ENCODE results near the gene ANXA11. TPM values are rescaled to one million over a fixed set of nuclear protein-coding genes. Genes with fewer than 3 reads are reported as not detected.

Gene ANXA11
- total RNA-seq, 1 donor from 2014 or later, result 38.9 TPM

DNA sequence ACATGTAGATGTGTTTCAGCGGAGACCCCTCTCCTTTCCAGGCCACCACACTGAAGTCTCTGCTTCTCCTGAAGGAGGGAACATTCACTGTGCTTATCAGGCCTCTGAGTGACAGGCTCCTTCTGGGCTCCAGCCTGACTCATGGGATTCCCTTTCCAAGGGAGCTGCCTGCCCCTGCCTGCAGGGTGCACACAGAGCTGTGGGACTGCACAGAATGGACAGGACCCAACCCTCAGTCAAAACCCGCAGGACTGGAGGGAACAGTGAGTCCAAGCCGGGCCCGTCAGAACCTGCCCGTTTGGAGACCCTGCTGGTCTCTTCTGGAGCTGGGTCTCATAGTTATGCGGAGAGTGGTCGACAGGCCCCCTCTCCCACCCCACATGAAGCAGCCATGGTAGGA lies 40.2 kb downstream of the ANXA11 start:
- DNase-seq, result no peak

DNA sequence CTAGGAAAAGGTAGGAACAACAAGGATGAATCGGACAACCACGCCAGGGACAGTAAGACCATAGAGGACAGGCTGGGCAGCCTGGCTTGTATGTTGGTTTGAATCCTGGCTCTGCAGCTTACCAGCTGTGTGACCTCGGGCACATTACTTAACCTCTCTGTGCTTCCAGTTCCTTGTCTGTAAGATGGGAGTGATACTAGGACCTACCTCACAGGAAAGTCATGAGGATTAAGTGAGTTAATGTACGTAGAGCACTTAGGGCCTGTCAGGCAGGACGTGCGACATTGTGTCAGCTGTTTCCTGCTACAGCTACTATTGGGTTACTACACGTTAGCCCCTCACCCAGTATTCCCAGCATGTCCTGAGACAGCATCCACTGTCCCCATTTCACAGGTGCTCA lies 40.7 kb downstream of the ANXA11 start:
- DNase-seq, result no peak

DNA sequence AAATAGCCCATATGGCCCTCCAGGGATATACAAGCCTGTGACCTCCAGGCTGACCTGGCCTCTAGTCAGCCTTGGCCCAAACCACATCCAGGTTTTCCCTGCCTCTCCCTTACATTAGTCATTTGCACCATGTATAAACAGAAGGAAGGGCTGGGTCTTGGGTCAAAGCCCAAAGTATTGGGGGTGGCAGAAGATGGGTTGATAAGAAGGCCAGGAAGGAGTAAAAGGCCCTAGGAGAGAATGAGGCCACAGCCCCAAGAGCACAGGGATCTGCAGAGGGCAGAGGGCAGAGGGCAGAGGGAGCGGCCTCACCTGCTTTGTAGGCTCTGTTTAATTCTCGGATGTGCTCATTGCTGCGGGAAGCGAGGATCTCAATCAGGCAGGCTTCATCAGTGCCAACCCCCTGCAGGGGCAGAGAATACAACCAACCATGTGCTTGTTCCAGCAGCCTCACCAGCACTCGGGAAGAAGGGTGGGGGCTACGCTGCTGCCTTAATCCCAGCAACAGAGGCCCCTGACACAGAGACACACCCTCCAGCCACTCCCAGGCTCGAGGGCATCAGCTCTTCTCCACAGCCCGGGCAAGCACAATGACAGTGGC lies 41.5 kb downstream of the ANXA11 start:
- DNase-seq, result no peak

DNA sequence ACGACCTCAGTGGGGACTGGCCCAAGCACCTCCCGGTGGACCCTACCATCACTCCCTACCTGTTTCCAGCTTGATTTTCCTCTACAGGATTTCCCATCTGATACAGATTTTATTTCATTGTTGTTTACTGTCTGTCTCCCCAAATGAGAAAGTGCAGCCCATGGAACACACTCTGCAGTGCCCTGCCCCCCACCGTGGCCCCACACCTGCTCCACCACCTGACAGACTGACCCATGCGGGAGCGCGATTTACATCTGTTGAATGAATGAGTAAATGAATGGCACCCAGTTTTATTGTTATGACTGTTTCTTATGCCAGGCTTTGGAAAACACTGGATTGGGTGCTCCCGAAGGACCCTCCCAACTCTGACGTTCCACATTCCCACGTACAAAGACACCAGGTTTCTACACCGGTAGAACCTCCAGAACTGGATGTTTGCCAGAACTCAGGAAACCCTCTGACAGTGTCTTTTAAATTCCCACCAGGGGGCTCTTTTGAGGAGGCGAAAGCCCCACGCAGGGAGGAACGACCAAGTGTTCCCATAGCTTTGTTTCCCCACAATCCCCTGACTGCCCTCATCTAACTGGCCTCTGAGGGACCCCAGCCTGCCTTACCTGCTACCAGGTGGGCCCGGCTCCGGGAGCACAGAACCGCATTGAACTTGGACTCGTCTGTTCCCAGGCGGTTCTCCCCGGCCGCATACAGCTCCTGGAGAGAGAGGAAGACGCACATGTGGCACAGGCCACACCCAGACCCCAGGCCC lies 43.8 kb downstream of the ANXA11 start:
- DNase-seq, result no peak

DNA sequence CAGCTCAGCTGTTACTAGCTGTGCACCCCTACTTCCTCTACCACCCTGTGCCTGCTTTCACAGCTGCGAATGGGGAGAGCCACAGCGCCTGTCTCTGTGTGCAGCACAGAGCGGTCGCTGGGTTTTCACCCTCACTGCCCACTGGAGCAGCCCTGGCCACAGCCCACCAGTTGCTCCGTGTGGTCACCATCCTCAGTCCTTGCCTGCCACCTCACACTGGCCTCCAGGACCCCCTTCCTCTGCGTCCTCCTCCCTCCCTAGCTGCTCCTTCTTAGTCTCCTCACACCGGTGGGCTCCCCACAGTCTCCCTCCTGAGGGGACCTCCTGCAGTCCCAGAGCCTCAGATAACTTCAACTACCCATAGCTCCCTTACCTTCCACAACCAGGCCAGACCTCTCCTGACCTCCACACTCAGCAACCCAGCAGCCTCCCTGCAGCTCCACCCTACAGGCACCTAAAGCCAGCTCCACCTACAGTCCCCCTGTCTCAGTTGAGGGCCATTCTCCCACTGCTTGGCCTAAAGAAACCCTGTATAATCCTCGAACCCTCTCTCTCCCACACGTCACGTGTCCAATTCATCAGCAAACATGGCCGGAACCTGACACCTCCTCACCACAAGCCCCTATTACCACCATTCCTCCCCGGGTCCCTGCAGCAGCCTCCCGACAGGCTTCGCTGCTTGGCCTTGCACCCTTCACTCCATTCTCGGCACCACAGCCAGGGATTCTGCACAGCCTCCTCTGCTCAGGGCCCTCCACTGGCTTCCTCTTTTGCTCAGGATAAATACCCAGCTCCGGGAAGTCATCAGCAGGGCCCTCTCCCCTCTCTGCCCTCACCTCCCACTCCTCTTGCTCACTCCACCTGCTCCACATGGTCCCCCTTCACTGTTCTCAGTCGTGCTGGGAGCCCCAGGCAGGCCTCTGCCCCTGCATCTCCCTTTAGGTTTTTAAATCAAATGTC lies 44.7 kb downstream of the ANXA11 start:
- no peak for DNase-seq

DNA sequence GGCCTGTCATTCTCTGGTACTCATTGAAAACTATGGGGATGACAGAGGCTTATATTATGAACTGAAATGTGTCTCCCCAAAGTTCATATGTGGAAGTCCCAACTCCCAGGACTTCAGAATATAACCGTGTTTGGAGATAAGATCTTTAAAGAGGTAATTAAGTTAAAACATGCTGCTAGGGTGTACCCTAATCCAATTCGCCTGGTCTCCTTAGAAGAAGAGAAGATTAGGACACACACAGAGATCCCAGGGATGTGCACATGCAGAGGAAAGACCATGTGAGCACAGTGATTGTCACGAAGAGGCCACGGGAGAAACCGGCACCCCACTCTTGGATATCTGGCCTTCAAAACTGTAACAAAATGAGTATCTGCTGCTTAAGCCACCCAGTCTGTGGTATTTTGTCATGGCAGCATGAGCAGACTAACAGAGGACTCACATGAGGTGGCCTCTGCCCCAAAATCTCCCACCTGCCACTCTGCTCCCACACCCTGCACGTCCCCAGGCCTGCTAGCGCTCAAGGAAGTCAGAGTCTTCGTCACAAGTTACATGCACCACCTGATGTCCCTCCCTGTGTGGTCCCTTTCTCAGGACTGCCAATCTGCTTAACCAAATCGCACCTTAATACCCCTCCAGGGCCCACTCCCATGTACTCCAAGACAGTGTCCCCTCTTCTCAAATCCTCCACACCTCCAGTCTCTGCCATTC lies 46.0 kb downstream of the ANXA11 start:
- no peak for DNase-seq

DNA sequence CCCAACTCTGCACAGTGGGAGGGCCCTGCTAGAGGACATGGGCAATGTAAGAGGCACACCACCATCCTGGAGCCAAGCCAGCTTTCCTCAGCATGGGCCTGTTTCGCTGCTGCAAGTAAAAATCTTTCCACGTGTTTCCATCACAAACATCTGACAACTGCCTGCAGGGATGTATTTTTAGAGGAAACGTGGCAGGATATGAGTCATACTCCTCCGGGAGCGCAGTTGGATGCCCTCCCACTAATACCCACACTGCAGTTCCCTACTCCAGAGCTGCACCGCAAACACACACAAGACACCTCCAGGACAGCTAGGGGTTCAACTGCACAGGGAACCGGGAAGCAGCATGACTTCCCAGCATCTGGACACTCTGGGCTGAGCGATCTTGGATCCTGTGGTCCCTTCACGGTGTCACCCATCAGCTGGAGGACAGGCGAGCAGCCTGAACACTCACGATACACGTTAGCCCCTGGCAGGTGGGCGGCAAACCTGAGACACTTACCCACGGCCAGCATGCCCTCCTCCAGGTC lies 46.7 kb downstream of the ANXA11 start:
- peak; percentile 98 for DNase-seq

DNA sequence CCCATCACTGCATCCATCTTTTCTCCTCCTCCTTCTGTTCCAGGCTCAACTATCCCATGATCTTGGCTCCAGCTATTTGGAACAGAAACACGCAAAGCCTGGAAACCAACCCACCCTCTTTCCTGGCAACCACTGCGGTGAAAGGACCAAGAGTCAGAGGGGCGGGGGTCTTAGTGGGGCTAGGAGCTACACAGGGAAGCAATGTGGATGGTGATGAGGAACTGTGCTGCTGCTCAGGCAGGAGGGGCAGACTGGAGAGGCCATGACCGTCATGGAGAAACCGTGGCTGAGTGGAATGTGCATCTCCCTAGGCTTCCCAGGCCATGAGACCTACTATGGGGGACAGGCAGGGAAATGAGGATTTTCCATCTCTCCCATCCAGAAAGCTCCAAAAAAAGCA lies 47.2 kb downstream of the ANXA11 start:
- DNase-seq, result no peak

DNA sequence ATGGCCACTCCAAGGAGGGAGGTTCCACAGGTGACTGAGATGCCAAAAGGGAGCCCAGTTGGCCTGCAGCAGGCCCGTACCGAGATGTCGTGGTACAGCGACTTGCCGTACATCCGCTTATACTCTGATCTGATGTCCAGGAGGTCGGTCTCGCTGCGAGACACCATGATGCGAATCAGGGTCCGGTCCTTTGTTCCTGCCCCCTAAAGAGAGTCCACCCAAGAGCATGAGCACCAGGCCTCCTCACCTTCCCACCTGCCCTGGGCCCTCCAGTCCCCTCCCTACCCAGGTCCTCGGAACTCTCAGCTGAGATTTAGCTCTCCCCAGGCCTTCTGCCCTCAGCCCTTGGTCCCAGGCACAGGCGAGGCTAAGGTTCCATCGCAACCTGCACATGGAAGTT lies 47.8 kb downstream of the ANXA11 start:
- no peak for DNase-seq

DNA sequence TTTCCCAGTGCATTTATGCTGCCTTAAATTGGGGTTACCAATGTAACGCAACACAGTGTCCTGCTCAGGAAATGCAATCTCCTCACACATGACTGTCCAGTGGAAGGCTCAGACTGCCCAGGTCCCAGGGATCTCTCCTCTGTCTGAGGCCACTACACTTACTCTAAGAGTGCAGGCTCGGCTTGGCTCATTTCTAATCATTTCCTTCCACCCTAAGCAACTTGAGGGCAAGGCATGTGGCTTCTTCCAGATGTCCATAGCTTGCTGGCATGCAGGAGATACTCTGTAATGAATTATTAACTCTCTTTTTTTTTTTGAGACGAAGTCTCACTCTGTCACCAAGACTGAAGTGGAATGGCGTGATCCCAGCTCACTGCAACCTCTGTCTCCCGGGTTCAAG lies 49.1 kb downstream of the ANXA11 start:
- DNase-seq, result no peak

DNA sequence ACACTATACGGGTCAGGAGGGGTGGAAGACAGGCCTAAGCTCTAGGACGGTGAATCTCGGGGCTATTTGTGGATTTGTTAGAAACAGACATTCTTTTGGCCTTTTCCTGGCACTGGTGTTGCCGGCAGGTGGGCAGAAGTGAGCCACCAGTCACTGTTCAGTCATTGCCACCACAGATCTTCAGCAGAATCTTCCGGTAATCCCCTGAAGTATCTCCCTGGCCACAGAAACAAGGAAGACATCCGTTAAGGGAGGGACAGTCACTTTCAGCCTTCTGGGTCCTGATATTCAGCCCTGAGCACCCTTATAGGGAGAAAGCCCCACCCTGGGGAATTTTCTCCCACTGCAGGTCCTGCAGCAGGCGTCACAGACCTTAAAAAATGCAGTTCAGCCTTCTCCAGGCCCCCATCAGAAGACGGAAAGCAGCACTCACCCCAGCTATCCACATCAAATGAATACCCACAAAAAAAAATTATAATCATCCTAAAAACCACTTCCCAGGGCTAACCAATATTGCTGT lies 49.6 kb downstream of the ANXA11 start:
- no peak for DNase-seq

DNA sequence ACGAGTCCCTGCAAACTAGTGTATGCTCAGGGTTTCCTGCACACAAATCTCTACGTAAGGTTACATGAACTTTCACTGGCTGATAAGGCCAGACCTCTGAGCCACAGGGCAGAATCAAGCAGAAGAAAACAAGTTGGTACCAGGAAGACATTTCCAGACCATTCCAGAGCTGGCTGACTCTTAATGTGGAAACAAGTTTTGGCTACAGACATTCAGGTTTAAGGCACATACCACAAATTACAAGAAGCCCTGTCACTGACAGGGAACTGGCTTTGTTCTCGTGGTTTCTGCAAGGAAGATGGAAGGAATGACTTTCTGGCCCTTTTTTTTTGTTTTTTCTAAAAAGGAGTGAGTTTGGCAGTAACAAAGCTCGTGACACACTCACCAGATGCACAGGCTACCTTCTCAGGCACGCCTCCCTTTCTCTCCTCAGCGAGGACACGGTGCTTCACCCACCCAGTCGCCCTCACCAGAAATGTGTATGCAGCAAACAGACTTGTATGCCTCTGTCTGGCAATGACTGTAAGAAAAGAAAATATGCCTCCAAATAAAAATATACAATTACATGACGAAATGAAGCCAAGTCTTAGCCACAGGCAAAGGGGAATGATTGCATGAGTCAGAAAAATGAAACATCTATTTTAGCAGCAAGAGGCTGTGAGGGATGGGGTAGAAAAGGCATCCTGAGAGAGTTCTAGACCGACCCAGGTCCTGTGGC lies 50.2 kb downstream of the ANXA11 start:
- peak; percentile 51 for DNase-seq

DNA sequence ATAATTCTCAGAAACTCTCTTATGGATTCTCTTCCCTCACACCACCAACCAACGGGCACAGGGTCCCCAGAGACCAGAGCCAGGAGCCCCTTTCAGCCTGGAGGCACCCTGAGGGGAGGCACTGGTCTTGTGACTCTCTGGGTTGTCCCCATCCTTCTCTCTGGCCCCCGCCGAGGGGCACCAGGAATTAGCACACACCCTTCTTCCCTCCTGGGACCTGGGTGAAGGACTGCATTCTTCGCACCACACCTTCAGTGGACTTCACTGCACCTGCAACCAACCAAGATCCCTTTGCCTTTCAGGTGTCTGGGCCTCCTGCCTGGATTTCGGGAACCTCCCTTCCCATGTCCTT lies 50.7 kb downstream of the ANXA11 start:
- DNase-seq, result no peak

DNA sequence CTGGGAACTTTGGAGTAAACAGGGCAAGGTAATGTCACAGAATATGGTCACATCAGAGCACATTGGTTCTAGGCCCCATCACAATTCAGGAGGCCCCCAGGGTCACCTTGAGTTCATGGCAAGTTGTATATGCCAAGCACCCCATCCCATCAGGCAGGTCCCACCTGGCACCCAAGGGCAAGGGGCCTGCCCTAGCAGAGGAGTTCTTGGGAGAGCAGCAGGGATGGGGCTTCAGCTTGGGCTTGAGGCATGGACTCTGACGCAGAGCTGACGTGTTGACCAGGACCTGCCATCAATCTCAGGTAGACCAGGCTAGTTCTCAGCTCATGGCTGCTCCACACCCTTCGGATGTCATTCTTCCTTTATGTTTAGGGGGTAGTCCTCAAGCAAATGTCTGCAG lies 51.9 kb downstream of the ANXA11 start:
- no peak for DNase-seq

DNA sequence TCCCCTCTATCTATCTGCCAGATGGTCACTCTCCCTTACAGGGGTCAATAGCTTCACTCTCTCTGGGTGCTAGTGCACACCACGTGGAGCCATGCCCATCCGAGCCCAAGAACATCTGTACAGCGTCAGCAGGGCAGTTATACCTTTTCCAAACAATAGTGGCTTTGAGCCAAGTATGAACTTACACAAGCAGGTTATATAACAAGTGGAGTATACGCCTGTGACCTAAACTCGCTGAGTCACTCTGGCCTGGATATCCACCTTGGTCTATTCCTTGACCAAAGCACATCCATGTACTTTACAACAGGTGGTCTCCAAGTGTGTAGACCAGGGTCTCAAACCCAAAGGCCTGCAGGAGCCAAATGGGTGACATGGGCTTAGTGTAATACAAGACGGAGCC lies 52.5 kb downstream of the ANXA11 start:
- DNase-seq, result no peak

DNA sequence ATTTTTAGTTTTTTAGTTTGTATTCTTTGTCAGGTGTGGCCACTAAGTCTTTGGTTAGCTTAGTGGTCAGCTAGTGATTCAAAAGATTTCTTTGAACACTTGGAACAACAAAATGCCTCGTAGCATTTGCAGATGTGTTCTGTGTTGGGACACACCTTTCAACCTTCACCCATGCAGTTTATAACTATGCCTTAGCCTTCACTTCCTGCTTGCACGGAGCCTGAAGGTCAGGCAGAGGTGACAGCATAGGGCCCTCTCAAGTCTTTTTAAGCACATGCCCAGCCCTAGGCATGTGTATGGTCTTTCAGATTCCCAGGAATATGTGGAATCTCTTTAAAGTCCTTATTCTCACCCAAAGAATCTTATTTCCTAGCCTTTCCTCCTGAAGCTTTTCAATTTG lies 55.2 kb downstream of the ANXA11 start:
- DNase-seq, result no peak

DNA sequence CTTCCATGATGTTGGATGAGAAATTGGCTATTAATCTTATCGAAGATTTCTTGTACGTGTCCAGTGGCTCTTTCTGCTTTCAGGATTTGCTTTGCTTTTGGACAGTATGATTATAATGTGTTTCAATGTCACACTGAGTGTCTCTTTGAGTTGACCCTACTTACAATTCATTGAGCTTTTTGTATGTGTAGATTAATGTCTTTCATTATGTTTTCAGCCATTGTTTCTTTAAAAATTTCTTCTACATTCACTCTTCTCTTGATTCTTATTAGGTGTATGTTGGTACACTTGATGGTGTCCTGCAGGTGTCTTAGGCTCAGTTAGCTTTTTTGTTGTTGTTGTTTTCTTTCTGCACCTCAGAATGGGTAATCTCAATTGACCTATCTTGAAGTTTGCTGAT lies 56.2 kb downstream of the ANXA11 start:
- no peak for DNase-seq

DNA sequence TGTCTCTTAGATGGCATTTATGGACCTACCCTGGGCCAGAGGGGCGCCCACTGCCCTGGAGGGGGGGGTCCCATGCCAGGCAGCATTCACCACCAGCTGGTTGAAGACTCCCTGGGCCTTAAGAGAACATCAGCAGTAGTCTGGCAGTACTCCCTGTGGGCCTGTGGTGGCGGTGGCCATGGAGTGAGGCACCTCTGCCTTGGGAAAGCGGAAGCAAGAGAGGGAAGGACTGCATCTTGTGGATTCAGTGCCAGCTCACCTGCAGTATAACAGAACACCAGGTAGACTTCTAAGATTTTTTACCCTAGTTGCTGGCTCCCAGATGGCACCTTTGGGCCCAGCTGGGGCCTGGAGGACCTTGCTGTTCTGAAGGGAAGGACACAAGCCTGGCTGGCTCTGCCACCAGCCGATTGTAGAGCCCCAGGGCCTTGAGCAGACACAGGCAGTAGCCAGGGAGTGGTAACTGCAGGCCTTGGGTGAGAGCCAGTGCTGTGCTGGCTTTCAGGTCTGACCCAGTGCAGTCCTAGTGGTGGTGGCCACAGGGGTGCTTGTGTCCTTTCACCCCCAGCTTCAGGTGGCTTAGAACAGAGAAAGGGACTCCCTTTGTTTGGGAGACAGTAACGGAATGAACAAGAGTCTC lies 57.1 kb downstream of the ANXA11 start:
- no peak for DNase-seq

DNA sequence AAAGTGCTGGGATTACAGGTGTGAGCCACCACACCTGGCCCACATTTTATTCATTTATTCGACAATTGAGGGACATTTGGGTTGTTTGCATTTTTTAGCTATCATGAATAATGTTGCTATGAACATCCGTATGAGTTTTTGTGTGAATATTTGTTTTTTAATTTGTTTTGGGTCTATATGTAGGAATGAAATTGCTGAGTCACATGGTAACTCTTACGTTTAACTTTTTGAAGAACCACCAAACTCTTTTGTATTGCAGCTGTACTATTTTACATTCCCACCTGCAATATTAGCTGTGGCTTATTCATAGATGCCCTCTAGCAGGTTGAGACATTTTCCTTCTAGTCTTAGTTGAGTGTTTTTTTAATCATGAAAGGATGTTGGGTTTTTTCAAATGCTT lies 58.4 kb downstream of the ANXA11 start:
- DNase-seq, result no peak

DNA sequence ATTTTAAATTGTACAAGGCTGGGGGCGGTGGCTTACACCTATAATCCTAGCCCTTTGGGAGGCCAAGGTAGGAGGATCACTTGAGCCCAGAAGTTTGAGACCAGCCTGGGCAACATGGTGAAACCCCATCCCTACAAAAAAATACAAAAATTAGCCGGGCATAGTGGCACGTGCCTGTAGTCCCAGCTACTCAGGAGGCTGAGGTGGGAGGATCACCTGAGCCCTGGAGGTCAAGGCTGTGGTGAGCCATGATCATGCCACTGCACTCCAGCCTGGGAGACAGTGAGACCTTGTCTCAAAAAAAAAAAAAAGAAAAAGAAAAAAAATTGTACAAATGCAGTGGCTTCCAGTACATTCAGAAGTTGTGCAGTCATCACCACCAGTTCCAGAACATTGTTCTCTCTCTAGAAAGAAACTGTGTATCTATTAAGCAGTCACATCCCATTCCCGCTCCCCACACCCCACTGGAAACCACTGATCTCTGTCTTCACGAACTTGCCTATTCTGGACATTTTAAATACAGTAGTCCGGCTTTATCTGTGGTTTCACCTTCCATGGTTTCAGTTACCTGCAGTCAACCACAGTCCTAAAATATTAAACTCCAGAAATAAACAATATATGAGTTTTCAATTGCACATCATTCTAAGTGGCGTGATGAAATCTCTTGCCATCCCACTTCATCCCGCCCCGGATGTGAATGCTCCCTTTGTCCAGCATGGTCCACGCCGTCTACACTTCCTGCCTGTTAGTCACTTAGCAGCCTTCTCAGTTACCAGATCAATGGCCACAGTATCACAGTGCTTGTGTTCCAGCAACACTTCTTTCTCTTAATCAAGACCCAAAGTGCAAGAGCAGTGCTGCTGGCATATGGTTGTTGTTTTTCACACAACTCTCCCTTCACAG lies 59.7 kb downstream of the ANXA11 start:
- DNase-seq, result peak; percentile 24
